Measurements from ENCODE around the gene NCAM1.

Gene NCAM1

GRCh38 chr11:113192121-113192925 is 231.1 kb downstream of the NCAM1 start:
- Histone ChIP-seq H3K4me1 (ENCODE audit: insufficient read depth, insufficient read length) (peaks cover 5% of the 10 kb centered on the region), H3K27me3 (ENCODE audit: insufficient read depth, insufficient read length) (no peaks in the 10 kb centered on the region), H3K9ac (ENCODE audit: insufficient read length, low read depth) (no peak overlapping the region), H3K36me3 (ENCODE audit: insufficient read depth, insufficient read length, low read length) (no peaks in the 10 kb centered on the region), H3K4me3 (ENCODE audit: insufficient read length, low read depth) (no peak overlapping the region), H3K9me3 (ENCODE audit: insufficient read depth, low read length) (no peaks in the 10 kb centered on the region)
- DNase-seq (ENCODE audit: low read depth, low spot score) = no peak
- TF ChIP-seq YY1 (IDR thresholded peaks at IDR 0.05; ENCODE audit: insufficient read depth, insufficient read length) (no peak), ZNF274 (IDR thresholded peaks at IDR 0.05; ENCODE audit: low read depth, low read length) (no peak), SUZ12 (IDR thresholded peaks at IDR 0.05; ENCODE audit: extremely low read depth, insufficient read depth, insufficient read length) (no peak)

- H3K4me3 ChIP-seq (ENCODE audit: insufficient read length, low read depth) = no peak overlapping the region
- no peaks in the 10 kb centered on the region for H3K27me3 ChIP-seq (ENCODE audit: insufficient read depth, insufficient read length)
- no peaks in the 10 kb centered on the region for H3K9me3 ChIP-seq (ENCODE audit: insufficient read depth, low read length)
- H3K9ac ChIP-seq (ENCODE audit: insufficient read length, low read depth) = no peak overlapping the region
- DNase-seq (ENCODE audit: low read depth, low spot score) = no peak
- H3K4me1 ChIP-seq (ENCODE audit: insufficient read depth, insufficient read length) = peaks cover 5% of the 10 kb centered on the region
- TF ChIP-seq SUZ12 (IDR thresholded peaks at IDR 0.05; ENCODE audit: extremely low read depth, insufficient read depth, insufficient read length) = no peak
- TF ChIP-seq YY1 (IDR thresholded peaks at IDR 0.05; ENCODE audit: insufficient read depth, insufficient read length) = no peak
- no peaks in the 10 kb centered on the region for H3K36me3 ChIP-seq (ENCODE audit: insufficient read depth, insufficient read length, low read length)
Observed at GRCh38 chr11:113193016-113193415, 231.8 kb downstream of the NCAM1 start.

- H3K4me3 ChIP-seq (ENCODE audit: insufficient read length, low read depth) = no peak overlapping the region
- DNase-seq (ENCODE audit: low read depth, low spot score) = no peak
- TF ChIP-seq ZNF274 (IDR thresholded peaks at IDR 0.05; ENCODE audit: low read depth, low read length) (no peak), SUZ12 (IDR thresholded peaks at IDR 0.05; ENCODE audit: extremely low read depth, insufficient read depth, insufficient read length) (no peak), YY1 (IDR thresholded peaks at IDR 0.05; ENCODE audit: insufficient read depth, insufficient read length) (no peak)
- H3K4me1 ChIP-seq (ENCODE audit: insufficient read depth, insufficient read length) = peaks cover 5% of the 10 kb centered on the region
- no peaks in the 10 kb centered on the region for H3K9me3 ChIP-seq (ENCODE audit: insufficient read depth, low read length)
- H3K36me3 ChIP-seq (ENCODE audit: insufficient read depth, insufficient read length, low read length) = no peaks in the 10 kb centered on the region
- H3K27me3 ChIP-seq (ENCODE audit: insufficient read depth, insufficient read length) = no peaks in the 10 kb centered on the region
- no peak overlapping the region for H3K9ac ChIP-seq (ENCODE audit: insufficient read length, low read depth)
Observed at GRCh38 chr11:113193946-113194345, 232.7 kb downstream of the NCAM1 start.

GRCh38 chr11:113195728-113196127 is 234.5 kb downstream of the NCAM1 start:
- no peak for DNase-seq (ENCODE audit: low read depth, low spot score)
- Histone ChIP-seq H3K4me1 (ENCODE audit: insufficient read depth, insufficient read length) (peaks cover under 1% of the 10 kb centered on the region), H3K27me3 (ENCODE audit: insufficient read depth, insufficient read length) (no peaks in the 10 kb centered on the region), H3K36me3 (ENCODE audit: insufficient read depth, insufficient read length, low read length) (no peaks in the 10 kb centered on the region), H3K9me3 (ENCODE audit: insufficient read depth, low read length) (no peaks in the 10 kb centered on the region), H3K9ac (ENCODE audit: insufficient read length, low read depth) (no peak overlapping the region), H3K4me3 (ENCODE audit: insufficient read length, low read depth) (no peak overlapping the region)
- TF ChIP-seq ZNF274 (IDR thresholded peaks at IDR 0.05; ENCODE audit: low read depth, low read length) = no peak
- no peak for TF ChIP-seq SUZ12 (IDR thresholded peaks at IDR 0.05; ENCODE audit: extremely low read depth, insufficient read depth, insufficient read length)

- H3K4me1 ChIP-seq (ENCODE audit: insufficient read depth, insufficient read length) = no peaks in the 10 kb centered on the region
- no peaks in the 10 kb centered on the region for H3K27me3 ChIP-seq (ENCODE audit: insufficient read depth, insufficient read length)
- no peaks in the 10 kb centered on the region for H3K36me3 ChIP-seq (ENCODE audit: insufficient read depth, insufficient read length, low read length)
- H3K9me3 ChIP-seq (ENCODE audit: insufficient read depth, low read length) = no peaks in the 10 kb centered on the region
- TF ChIP-seq SUZ12 (IDR thresholded peaks at IDR 0.05; ENCODE audit: extremely low read depth, insufficient read depth, insufficient read length) = no peak
- TF ChIP-seq ZNF274 (IDR thresholded peaks at IDR 0.05; ENCODE audit: low read depth, low read length) = no peak
- no peak for TF ChIP-seq YY1 (IDR thresholded peaks at IDR 0.05; ENCODE audit: insufficient read depth, insufficient read length)
- DNase-seq (ENCODE audit: low read depth, low spot score) = no peak
- H3K4me3 ChIP-seq (ENCODE audit: insufficient read length, low read depth) = no peak overlapping the region
- H3K9ac ChIP-seq (ENCODE audit: insufficient read length, low read depth) = no peak overlapping the region
Observed at GRCh38 chr11:113197446-113197845, 236.2 kb downstream of the NCAM1 start.

- H3K36me3 ChIP-seq (ENCODE audit: insufficient read depth, insufficient read length, low read length) = no peaks in the 10 kb centered on the region
- TF ChIP-seq ZNF274 (IDR thresholded peaks at IDR 0.05; ENCODE audit: low read depth, low read length) (no peak), SUZ12 (IDR thresholded peaks at IDR 0.05; ENCODE audit: extremely low read depth, insufficient read depth, insufficient read length) (no peak), YY1 (IDR thresholded peaks at IDR 0.05; ENCODE audit: insufficient read depth, insufficient read length) (no peak)
- DNase-seq (ENCODE audit: low read depth, low spot score) = no peak
- H3K9ac ChIP-seq (ENCODE audit: insufficient read length, low read depth) = no peak overlapping the region
- H3K27me3 ChIP-seq (ENCODE audit: insufficient read depth, insufficient read length) = no peaks in the 10 kb centered on the region
- H3K9me3 ChIP-seq (ENCODE audit: insufficient read depth, low read length) = no peaks in the 10 kb centered on the region
- H3K4me3 ChIP-seq (ENCODE audit: insufficient read length, low read depth) = no peak overlapping the region
- no peaks in the 10 kb centered on the region for H3K4me1 ChIP-seq (ENCODE audit: insufficient read depth, insufficient read length)
Observed at GRCh38 chr11:113198972-113199661, 237.9 kb downstream of the NCAM1 start.

- Histone ChIP-seq H3K4me1 (ENCODE audit: insufficient read depth, insufficient read length) (no peaks in the 10 kb centered on the region), H3K4me3 (ENCODE audit: insufficient read length, low read depth) (no peak overlapping the region), H3K9me3 (ENCODE audit: insufficient read depth, low read length) (no peaks in the 10 kb centered on the region), H3K9ac (ENCODE audit: insufficient read length, low read depth) (no peak overlapping the region), H3K27me3 (ENCODE audit: insufficient read depth, insufficient read length) (no peaks in the 10 kb centered on the region), H3K36me3 (ENCODE audit: insufficient read depth, insufficient read length, low read length) (no peaks in the 10 kb centered on the region)
- no peak for TF ChIP-seq YY1 (IDR thresholded peaks at IDR 0.05; ENCODE audit: insufficient read depth, insufficient read length)
- TF ChIP-seq SUZ12 (IDR thresholded peaks at IDR 0.05; ENCODE audit: extremely low read depth, insufficient read depth, insufficient read length) = no peak
- TF ChIP-seq ZNF274 (IDR thresholded peaks at IDR 0.05; ENCODE audit: low read depth, low read length) = no peak
- no peak for DNase-seq (ENCODE audit: low read depth, low spot score)
Observed at GRCh38 chr11:113199866-113200265, 238.6 kb downstream of the NCAM1 start.
